Measurements from ENCODE around the gene VSIG10L. TPM values are rescaled to one million over a fixed set of nuclear protein-coding genes. Genes with fewer than 3 reads are reported as not detected.

Gene VSIG10L
- total RNA-seq, result 1 to 10 TPM in 3 of 4 donors, under 1 TPM in 1; 0.26 to 3.6 (median 1.7) TPM

DNA sequence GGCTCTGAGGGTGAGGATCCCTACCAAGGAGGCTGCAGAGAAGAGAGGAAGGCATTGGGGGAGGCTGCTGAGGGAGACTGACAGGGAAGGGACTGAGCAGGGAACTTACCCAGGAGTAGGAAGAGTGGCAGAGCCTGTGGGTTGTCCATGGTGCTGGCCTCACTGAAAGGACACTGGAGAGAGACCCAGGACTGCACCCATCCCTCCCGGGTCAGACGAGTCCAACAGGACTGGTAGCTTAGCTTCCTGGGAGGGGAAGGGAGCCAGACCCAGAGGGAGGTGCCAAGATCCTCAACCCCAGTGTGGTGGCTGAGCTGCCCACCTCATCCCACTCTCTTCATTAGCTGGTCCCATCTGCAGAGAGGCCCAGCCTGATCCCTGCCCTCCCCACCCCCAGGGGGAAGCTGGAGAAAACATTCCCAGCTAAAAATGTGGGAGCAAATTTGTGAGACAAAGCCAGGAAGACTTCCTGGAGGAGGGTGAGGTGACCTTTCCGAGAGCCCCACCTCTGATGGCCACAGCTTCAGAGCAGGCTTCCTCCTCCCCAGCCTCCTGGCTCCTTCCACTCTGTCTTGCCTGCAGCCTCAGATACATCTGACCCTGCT lies at the start of gene VSIG10L:
VSIG10L (minus strand) TSS at position 164 of the 605 bp plus-strand sequence; CDS start at position 149, 15 bp downstream.
- Histone ChIP-seq H3K4me3 (no peak within 1 kb of the TSS), H3K27ac (no peak within 1 kb of the TSS)
- intact Hi-C loops (cut with DNase I; ENCODE audit: low total_unique reads), result no loop called here

GRCh38 chr19:51391073-51391611 lies 49.2 kb upstream of the VSIG10L start:
- intact Hi-C loops (cut with DNase I; ENCODE audit: low total_unique reads), result no loop called here
- H3K36me3 ChIP-seq, result no peaks in the 10 kb centered on the region
- no peak for TF ChIP-seq POLR2A (IDR thresholded peaks at IDR 0.05)
- TF ChIP-seq, protein P1, sequence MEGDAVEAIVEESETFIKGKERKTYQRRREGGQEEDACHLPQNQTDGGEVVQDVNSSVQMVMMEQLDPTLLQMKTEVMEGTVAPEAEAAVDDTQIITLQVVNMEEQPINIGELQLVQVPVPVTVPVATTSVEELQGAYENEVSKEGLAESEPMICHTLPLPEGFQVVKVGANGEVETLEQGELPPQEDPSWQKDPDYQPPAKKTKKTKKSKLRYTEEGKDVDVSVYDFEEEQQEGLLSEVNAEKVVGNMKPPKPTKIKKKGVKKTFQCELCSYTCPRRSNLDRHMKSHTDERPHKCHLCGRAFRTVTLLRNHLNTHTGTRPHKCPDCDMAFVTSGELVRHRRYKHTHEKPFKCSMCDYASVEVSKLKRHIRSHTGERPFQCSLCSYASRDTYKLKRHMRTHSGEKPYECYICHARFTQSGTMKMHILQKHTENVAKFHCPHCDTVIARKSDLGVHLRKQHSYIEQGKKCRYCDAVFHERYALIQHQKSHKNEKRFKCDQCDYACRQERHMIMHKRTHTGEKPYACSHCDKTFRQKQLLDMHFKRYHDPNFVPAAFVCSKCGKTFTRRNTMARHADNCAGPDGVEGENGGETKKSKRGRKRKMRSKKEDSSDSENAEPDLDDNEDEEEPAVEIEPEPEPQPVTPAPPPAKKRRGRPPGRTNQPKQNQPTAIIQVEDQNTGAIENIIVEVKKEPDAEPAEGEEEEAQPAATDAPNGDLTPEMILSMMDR (IDR thresholded peaks at IDR 0.05), result no peak
- no peak for DNase-seq
- no peaks in the 10 kb centered on the region for H3K9me3 ChIP-seq
- no peak overlapping the region for H3K27ac ChIP-seq
- no peaks in the 10 kb centered on the region for H3K27me3 ChIP-seq
- H3K4me3 ChIP-seq, result no peak overlapping the region
- H3K4me1 ChIP-seq, result no peaks in the 10 kb centered on the region

More for the DNA sequence above, at the start of gene VSIG10L:
- Histone ChIP-seq H3K36me3 (no peaks in the 10 kb centered on the region), H3K27me3 (no peaks in the 10 kb centered on the region), H3K4me1 (no peaks in the 10 kb centered on the region), H3K9me3 (no peaks in the 10 kb centered on the region)
- DNase-seq, result no peak
- no peak for TF ChIP-seq POLR2A (IDR thresholded peaks at IDR 0.05)

- DNase-seq, result no peak
- Histone ChIP-seq H3K4me1 (no peaks in the 10 kb centered on the region), H3K27me3 (no peaks in the 10 kb centered on the region), H3K9me3 (no peaks in the 10 kb centered on the region), H3K36me3 (no peaks in the 10 kb centered on the region), H3K4me3 (no peak overlapping the region), H3K27ac (no peak overlapping the region)
- intact Hi-C loops (cut with DNase I; ENCODE audit: low total_unique reads), result no loop called here
- TF ChIP-seq POLR2A (IDR thresholded peaks at IDR 0.05), result no peak
- TF ChIP-seq, protein P1 (IDR thresholded peaks at IDR 0.05), result no peak
Measured at GRCh38 chr19:51389143-51389542, 47.2 kb upstream of the VSIG10L start.

- Histone ChIP-seq H3K4me3 (no peak within 1 kb of the TSS), H3K36me3 (no peaks in the 10 kb centered on the region), H3K27ac (no peak within 1 kb of the TSS), H3K9me3 (no peaks in the 10 kb centered on the region), H3K4me1 (no peaks in the 10 kb centered on the region), H3K27me3 (no peaks in the 10 kb centered on the region)
- TF ChIP-seq, protein P1 (IDR thresholded peaks at IDR 0.05), result no peak
- TF ChIP-seq POLR2A (IDR thresholded peaks at IDR 0.05), result no peak
- intact Hi-C loops (cut with DNase I; ENCODE audit: low total_unique reads), result no loop called here
- DNase-seq, result no peak
Measured at GRCh38 chr19:51387924-51388389, 46.0 kb upstream of the VSIG10L start, which contains the start of gene LIM2. LIM2 (minus strand) TSS chr19:51387974; CDS start chr19:51387443, 531 bp downstream.

DNA sequence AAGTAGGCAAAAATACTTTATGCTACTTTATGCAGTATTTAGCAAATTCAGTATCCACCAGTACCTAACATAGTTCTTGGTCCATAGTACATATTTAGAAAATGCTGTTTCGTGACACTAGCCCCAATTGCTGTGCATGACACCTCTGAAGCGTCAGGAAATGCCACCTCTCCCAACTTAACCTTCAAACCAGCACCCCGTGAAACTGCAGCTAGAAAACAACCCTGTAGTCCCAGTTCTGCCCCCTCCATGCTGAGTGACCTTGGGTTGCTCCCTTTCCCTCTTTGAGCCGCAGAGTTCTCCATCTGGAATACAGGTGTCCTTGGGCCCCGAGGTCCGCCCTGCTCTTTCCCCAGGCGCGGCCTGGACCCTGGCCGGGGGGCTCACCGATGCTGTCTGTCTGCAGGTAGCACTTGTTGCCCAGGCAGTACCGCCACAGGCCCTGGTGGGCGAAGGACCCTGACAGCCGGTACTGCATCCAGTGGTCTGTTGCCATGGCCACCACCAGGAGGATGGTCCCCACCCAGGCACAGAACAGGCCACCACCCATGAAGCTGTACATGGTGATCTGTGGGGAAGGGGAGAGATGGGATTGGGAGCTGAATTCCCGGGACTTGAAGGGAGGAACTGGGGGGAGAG lies 45.1 kb upstream of the VSIG10L start:
- no peak overlapping the region for H3K4me3 ChIP-seq
- H3K27ac ChIP-seq, result no peak overlapping the region
- no peak for TF ChIP-seq POLR2A (IDR thresholded peaks at IDR 0.05)
- TF ChIP-seq, protein P1 (IDR thresholded peaks at IDR 0.05), result no peak
- intact Hi-C loops (cut with DNase I; ENCODE audit: low total_unique reads), result no loop called here
- no peak for DNase-seq
- H3K9me3 ChIP-seq, result no peaks in the 10 kb centered on the region
- no peaks in the 10 kb centered on the region for H3K36me3 ChIP-seq
- H3K27me3 ChIP-seq, result no peaks in the 10 kb centered on the region
- no peaks in the 10 kb centered on the region for H3K4me1 ChIP-seq
